Right lobe of liver (tissue), 6 donors: ENCODE data around the gene TMEM202. TPM values are rescaled to one million over a fixed set of nuclear protein-coding genes. Genes with fewer than 3 reads are reported as not detected.
"Not testable (repeated sequence)": the region's sequence is repeated elsewhere in the genome, so short reads cannot be mapped to it uniquely, and the experiment has no call there.

Experiments
- ATAC-seq, 4 donors: fragments of 200-7000 bp; cut with Tn5 transposase; one replicate each; pipeline ENCODE4 v1.9.1; 2020; ENCODE audit warnings: mild to moderate bottlenecking in 4 of 4, moderate library complexity in 4 of 4
- DNase-seq, 3 donors: peaks; one replicate each; pipeline ENCODE4 v3.0.0-alpha.2; 2020
- H3K27ac ChIP-seq, 3 donors: fragments of 200-600 bp; one replicate each; pipeline ENCODE4 v1.8.0; 2022
- H3K27me3 ChIP-seq, 2 donors: fragments of 200-600 bp; one replicate each; pipeline ENCODE4 v1.8.0; 2022
- H3K36me3 ChIP-seq, 4 donors: fragments of 200-600 bp; sonication (generic) in 1 of 4; one replicate each; pipeline versions ENCODE4 v1.5.1 to v1.8.0; 2017 to 2022; ENCODE audit warnings: control low read depth in 1 of 4
- H3K4me1 ChIP-seq, 4 donors: fragments of 200-600 bp; sonication (generic) in 1 of 4; one replicate each; pipeline versions ENCODE4 v1.5.1 to v1.8.0; 2017 to 2022; ENCODE audit warnings: control low read depth in 1 of 4
- H3K4me3 ChIP-seq, 3 donors: fragments of 200-600 bp; one replicate each; pipeline ENCODE4 v1.8.0; 2022
- H3K9me3 ChIP-seq, 4 donors: fragments of 200-600 bp; sonication (generic) in 1 of 4; one replicate each; pipeline versions ENCODE4 v1.5.1 to v1.8.0; 2017 to 2022; ENCODE audit warnings: control low read depth in 1 of 4
- CTCF ChIP-seq, 4 donors: fragments of 200-600 bp in 3 of 4; fragments of 450-650 bp in 1 of 4; IDR thresholded peaks; one replicate each; pipeline versions ENCODE4 v1.5.1 to v1.8.0; 2016 to 2022; ENCODE audit warnings: antibody characterized with exemption in 4 of 4, mild to moderate bottlenecking in 2 of 4
- POLR2A ChIP-seq: fragments of 450-650 bp; IDR thresholded peaks from one replicate; pipeline ENCODE4 v1.6.1; 2017; ENCODE audit warnings: antibody characterized with exemption, mild to moderate bottlenecking
- WGBS: methylation state at CpG from one replicate; pipeline ENCODE4 v1.1.6; 2018; ENCODE audit warnings: low coverage, low lambda C conversion rate; ENCODE audit not compliant: insufficient coverage; ENCODE audit errors: missing lambda C conversion rate; 5-methylcytosine and 5-hydroxymethylcytosine counted together
- intact Hi-C, 2 donors: fragments of 100-400 bp; cut with DNase I; formaldehyde crosslinking; loops; one replicate each; pipeline versions ENCODE4 v1.11.2 to v1.14.1; 2022
- total RNA-seq, 6 experiments: library from RNA; depleted of rRNA in 2 of 6; stranded (reverse); fragments of >200 nt in 2 of 6; fragmentation: NEBNext Ultra II Directional in 3 of 6; extraction: Animal tissue kit (Norgen Biotek cat#: 25700) in 3 of 6; gene quantifications; one replicate each; pipeline versions ENCODE4 v1.1.0 to v1.2.4, GENCODE V29; 2016 to 2023
- donor health status: DM: no; HTN: yes; CAD: no.
- donor health status: DM: no; HTN: no; CAD: no.
- donor health status: DM: no; HTN: no; CAD: no.
- donor health status: DM: no; HTN: yes; CAD: no.
- donor health status: DM: no; HTN: yes; CAD: no.

Gene TMEM202
- total RNA-seq, 6 experiments from 2014 or later = not detected

DNA sequence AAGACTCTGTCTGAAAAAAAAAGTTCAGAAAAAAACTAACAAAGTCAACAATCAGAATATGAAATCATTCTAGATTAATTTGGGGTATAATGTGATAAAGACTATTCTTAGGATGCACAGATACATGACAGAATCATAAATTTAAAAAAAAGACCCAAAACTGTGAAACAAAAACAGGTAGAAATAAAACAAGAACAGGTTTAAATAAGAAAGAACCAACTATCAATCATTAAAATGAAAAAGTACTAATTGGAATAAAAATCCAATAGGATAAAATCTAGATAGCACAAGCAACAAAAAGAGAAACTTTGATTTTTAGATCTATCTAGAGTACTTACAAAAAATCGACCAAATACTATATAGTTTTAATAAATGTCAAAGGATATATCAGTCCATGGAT, 13.4 kb downstream of the TMEM202 start:
- H3K4me1 ChIP-seq = no peaks in the 10 kb centered on the region
- no peaks in the 10 kb centered on the region for H3K36me3 ChIP-seq
- intact Hi-C loops = no loop called here
- H3K4me3 ChIP-seq = no peak overlapping the region
- H3K9me3 ChIP-seq = no peaks in the 10 kb centered on the region
- ATAC-seq (no peak), DNase-seq (no peak)
- WGBS = 6% methylated on average over 1 of the region's 1 CpG
- no peak overlapping the region for H3K27ac ChIP-seq
- H3K27me3 ChIP-seq = no peaks in the 10 kb centered on the region
- no peak for TF ChIP-seq CTCF (IDR thresholded peaks at IDR 0.05)
- TF ChIP-seq POLR2A = no peak

- WGBS = 70% methylated on average over 1 of the region's 3 CpGs
- H3K27me3 ChIP-seq, H3K4me1 ChIP-seq, H3K27ac ChIP-seq, H3K36me3 ChIP-seq, intact Hi-C loops, DNase-seq, H3K9me3 ChIP-seq, ATAC-seq, H3K4me3 ChIP-seq: not testable (repeated sequence)
Measured at GRCh38 chr15:72413337-72413736, 15.2 kb downstream of the TMEM202 start.

DNA sequence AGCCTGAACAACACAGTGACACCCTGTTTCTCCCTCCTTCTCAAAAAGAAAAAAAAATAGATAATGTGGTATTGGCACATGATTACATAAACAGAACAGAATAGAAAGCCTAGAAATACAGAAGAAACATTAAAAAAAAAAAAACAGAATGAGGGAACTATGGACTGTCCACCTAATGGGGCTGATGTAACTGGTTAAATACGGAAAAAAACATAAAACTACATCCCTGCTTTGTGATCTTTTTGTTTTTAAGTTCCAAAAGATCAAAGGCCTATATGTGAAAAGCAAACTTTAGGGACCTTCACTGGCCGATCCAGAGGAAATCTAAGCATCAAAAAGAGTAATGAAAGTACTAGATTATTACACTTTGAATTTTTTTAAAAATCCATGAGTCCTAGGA, 17.2 kb downstream of the TMEM202 start:
- Histone ChIP-seq H3K36me3 (no peaks in the 10 kb centered on the region), H3K9me3 (no peaks in the 10 kb centered on the region), H3K27me3 (no peaks in the 10 kb centered on the region), H3K4me3 (no peak overlapping the region), H3K4me1 (no peaks in the 10 kb centered on the region), H3K27ac (no peak overlapping the region)
- DNase-seq = no peak
- WGBS = 58% methylated on average over 2 of the region's 2 CpGs
- no peak for ATAC-seq
- intact Hi-C loops = no loop called here
- TF ChIP-seq CTCF (IDR thresholded peaks at IDR 0.05) (no peak), POLR2A (no peak)

DNA sequence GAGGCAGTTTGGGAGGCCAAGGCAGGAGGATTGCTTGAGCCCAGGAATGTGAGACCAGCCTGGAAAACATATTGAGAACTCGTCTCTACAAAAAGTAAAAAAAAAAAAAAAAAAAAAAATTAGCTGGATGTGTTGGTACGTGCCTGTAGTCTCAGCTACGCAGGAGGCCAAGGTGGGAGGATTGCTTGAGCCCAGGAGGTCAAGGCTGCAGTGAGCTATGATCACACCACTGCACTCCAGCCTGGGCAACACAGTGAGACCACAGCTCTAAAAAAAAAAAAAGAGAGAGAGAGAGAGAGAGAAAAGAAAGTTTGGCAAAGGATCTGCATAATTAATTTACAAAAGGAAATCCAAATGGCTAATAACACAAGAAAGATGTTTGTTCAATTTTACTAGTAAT, 21.7 kb downstream of the TMEM202 start:
- H3K9me3 ChIP-seq, DNase-seq, H3K4me3 ChIP-seq, H3K27me3 ChIP-seq, H3K36me3 ChIP-seq, H3K27ac ChIP-seq, H3K4me1 ChIP-seq, intact Hi-C loops, ATAC-seq: not testable (repeated sequence)
- 71% methylated on average over 3 of the region's 3 CpGs for WGBS

GRCh38 chr15:72420576-72420975, 22.5 kb downstream of the TMEM202 start:
- H3K27me3 ChIP-seq = no peaks in the 10 kb centered on the region
- H3K4me1 ChIP-seq = no peaks in the 10 kb centered on the region
- no peaks in the 10 kb centered on the region for H3K9me3 ChIP-seq
- H3K36me3 ChIP-seq = no peaks in the 10 kb centered on the region
- DNase-seq = no peak
- ATAC-seq = peak in 1 of 4 donors; percentile 30
- H3K4me3 ChIP-seq = no peak overlapping the region
- intact Hi-C loops = no loop called here
- TF ChIP-seq POLR2A (no peak), CTCF (IDR thresholded peaks at IDR 0.05) (no peak)
- no peak overlapping the region for H3K27ac ChIP-seq
- 41% methylated on average over 2 of the region's 2 CpGs for WGBS

GRCh38 chr15:72421484-72421883, 23.4 kb downstream of the TMEM202 start:
- no peak overlapping the region for H3K27ac ChIP-seq
- ATAC-seq = no peak
- DNase-seq = no peak
- H3K27me3 ChIP-seq = no peaks in the 10 kb centered on the region
- H3K4me1 ChIP-seq = no peaks in the 10 kb centered on the region
- intact Hi-C loops = no loop called here
- H3K4me3 ChIP-seq = no peak overlapping the region
- 71% methylated on average over 1 of the region's 1 CpG for WGBS
- no peaks in the 10 kb centered on the region for H3K36me3 ChIP-seq
- H3K9me3 ChIP-seq = peaks cover 0 to 3% (median 0%) of the 10 kb centered on the region in 4 donors
- TF ChIP-seq POLR2A (no peak), CTCF (IDR thresholded peaks at IDR 0.05) (no peak)
